ENCODE measurements around the gene CRK.
"Not testable (repeated sequence)": the region's sequence is repeated elsewhere in the genome, so short reads cannot be mapped to it uniquely, and the experiment has no call there.

CRK gene

DNA sequence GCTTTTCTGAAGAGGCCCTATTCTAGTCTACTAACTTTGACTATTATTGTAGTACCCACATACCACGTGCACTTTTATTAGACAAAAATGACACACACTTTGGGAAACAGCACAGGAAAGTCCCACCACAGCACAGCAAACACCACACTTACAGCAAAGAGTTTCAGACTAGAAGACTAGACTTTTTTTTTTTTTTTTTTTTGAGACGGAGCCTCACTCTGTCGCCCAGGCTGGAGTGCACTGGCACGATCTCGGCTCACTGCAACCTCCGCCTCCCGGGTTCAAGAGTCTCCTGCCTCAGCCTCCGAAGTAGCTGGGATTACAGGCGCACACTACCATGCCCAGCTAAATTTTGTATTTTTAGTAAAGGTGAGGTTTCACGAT lies 76.1 kb downstream of the CRK start:
- peaks cover 51% of the 10 kb centered on the region for H3K4me1 Mint-ChIP-seq
- H3K4me3 Mint-ChIP-seq: peak overlapping the region in 1 of 3 experiments; percentile 11
- H3K36me3 Mint-ChIP-seq (ENCODE audit: low read depth): peaks cover 22% of the 10 kb centered on the region
- no peaks in the 10 kb centered on the region for H3K27me3 Mint-ChIP-seq (ENCODE audit: low read depth)
- H3K9me3 Mint-ChIP-seq: no peaks in the 10 kb centered on the region
- TF ChIP-seq, protein P1, sequence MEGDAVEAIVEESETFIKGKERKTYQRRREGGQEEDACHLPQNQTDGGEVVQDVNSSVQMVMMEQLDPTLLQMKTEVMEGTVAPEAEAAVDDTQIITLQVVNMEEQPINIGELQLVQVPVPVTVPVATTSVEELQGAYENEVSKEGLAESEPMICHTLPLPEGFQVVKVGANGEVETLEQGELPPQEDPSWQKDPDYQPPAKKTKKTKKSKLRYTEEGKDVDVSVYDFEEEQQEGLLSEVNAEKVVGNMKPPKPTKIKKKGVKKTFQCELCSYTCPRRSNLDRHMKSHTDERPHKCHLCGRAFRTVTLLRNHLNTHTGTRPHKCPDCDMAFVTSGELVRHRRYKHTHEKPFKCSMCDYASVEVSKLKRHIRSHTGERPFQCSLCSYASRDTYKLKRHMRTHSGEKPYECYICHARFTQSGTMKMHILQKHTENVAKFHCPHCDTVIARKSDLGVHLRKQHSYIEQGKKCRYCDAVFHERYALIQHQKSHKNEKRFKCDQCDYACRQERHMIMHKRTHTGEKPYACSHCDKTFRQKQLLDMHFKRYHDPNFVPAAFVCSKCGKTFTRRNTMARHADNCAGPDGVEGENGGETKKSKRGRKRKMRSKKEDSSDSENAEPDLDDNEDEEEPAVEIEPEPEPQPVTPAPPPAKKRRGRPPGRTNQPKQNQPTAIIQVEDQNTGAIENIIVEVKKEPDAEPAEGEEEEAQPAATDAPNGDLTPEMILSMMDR (IDR thresholded peaks at IDR 0.05; ENCODE audit: unreplicated experiment in 3 of 3): no peak
- H3K27ac Mint-ChIP-seq: peak overlapping the region in 2 of 3 experiments; percentile 48 to 50

DNA sequence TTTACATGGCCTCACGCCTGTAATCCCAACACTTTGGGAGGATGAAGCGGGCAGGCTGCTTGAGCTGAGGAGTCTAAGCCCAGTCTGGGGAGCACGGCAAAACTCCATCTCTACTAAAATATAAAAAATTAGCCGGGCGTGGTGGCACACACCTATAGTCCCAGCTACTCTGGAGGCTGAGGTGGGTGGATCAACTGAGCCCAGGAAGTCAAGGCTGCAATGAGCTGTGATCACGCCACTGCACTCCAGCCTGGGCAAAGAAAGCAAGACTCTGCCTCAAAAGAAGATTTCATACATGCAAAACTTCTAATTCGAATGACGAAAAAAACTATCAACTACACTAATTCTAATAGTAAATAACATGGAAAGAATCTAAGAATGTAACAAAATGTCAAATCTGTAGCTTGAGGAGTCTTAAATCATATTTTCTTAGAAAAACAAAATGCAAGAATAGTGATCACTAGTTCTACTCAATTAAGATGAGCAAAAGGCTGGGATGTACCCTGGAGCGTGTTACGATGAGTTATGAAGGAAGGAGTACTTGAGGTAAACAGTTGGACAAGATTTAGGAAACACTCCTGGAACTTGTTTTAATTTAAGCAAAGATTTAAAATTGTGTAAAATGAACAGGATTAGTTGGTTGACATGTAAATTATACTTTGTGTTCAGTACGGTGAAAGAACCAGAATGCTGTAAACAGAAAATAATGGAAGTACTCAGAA lies 76.7 kb downstream of the CRK start:
- Mint-ChIP-seq H3K4me1 (peaks cover 56% of the 10 kb centered on the region), H3K4me3 (no peak overlapping the region), H3K36me3 (ENCODE audit: low read depth) (peaks cover 26% of the 10 kb centered on the region), H3K27ac (peak overlapping the region; percentile 20 to 50 (median 48)), H3K27me3 (ENCODE audit: low read depth) (no peaks in the 10 kb centered on the region), H3K9me3 (no peaks in the 10 kb centered on the region)
- TF ChIP-seq, protein P1 (IDR thresholded peaks at IDR 0.05; ENCODE audit: unreplicated experiment in 3 of 3): no peak

DNA sequence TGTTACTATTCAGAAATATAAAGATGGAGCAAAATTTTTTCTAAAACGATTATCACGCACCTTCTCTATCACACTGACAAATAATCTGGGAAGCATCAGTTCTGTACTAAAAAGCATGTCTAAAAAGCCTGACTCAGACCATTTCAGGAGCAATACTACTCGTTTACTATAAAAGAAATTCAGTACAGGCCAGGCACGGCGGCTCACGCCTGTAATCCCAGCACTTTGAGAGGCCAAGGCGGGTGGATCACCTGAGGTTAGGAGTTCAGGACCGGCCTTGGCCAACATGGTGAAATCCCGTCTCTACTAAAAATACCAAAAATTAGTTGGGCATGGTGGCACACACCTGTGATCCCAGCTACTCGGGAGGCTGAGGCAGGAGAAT lies 77.6 kb downstream of the CRK start:
- not testable (repeated sequence) for H3K27me3 Mint-ChIP-seq (ENCODE audit: low read depth); H3K4me3 Mint-ChIP-seq; H3K9me3 Mint-ChIP-seq
- peaks cover 58% of the 10 kb centered on the region for H3K4me1 Mint-ChIP-seq
- peak overlapping the region in 1 of 3 experiments; percentile 15 for H3K27ac Mint-ChIP-seq
- peaks cover 27% of the 10 kb centered on the region for H3K36me3 Mint-ChIP-seq (ENCODE audit: low read depth)

DNA sequence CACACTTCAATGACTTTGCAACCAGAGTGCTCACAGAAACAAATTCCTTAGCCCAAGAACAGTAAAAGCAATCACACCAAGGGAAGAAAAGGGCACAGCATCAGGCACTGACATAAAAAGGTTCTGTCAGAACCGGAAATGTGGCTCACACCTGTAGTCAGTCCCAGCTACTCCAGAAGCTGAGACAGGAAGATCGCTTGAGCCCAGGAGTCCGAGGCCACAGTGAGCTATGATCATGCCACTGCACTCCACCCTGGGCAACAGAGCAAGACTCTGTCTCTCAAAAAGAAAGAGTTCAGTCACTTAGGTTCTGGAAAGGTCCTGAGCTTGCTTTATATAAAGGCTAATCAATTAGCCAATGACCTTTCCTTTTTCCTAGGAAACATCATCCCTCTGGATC lies 78.7 kb downstream of the CRK start:
- H3K36me3 Mint-ChIP-seq (ENCODE audit: low read depth): peaks cover 34% of the 10 kb centered on the region
- TF ChIP-seq, protein P1 (IDR thresholded peaks at IDR 0.05; ENCODE audit: unreplicated experiment in 3 of 3): no peak

DNA sequence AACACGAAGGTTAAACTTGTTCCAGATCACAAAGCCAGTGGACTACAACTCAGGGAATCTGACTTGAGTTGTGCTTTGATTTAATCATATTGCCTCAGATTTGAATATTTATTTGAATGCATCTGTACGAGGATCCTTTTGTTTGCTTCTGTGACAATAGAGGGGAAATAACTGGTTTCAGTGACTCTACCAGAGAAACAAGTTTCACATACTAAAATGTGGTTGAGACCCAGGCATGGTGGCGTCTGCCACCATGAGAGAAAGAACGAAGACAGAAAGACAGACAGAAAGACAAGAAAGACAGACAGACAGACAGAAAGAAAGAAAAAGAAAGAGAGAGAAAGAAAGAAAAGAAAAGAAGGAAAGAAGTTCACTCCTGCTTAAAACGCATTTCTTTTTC lies 80.0 kb downstream of the CRK start:
- Mint-ChIP-seq H3K4me3 (no peak overlapping the region), H3K4me1 (peaks cover 63% of the 10 kb centered on the region), H3K27me3 (ENCODE audit: low read depth) (no peaks in the 10 kb centered on the region), H3K36me3 (ENCODE audit: low read depth) (peaks cover 34% of the 10 kb centered on the region), H3K27ac (peak overlapping the region; percentile 35 to 74 (median 52)), H3K9me3 (no peaks in the 10 kb centered on the region)
- TF ChIP-seq, protein P1 (IDR thresholded peaks at IDR 0.05; ENCODE audit: unreplicated experiment in 3 of 3): no peak

More for the DNA sequence above, 78.7 kb downstream of the CRK start:
- Mint-ChIP-seq H3K4me3 (no peak overlapping the region), H3K4me1 (peaks cover 60% of the 10 kb centered on the region), H3K9me3 (no peaks in the 10 kb centered on the region), H3K27me3 (ENCODE audit: low read depth) (no peaks in the 10 kb centered on the region), H3K27ac (peak overlapping the region in 1 of 3 experiments; percentile 41)

DNA sequence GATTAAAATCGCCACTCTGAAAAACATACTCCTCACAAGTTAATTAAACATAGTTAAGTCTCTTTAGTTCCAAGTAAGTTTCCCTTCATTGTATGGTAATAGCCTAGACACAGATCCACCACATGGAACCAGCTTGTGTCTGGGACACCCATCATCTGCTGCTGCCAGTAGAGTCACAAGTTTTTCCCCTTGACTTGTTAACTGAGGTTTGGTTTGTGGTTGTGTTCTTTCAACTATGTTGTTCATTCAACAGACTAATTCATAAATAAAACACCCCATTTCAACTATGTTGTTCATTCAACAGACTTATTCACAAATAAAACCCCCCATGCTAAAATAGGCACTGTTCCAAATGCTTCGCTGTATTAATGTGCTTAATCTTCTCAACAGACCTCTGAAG lies 80.4 kb downstream of the CRK start:
- Mint-ChIP-seq H3K27me3 (ENCODE audit: low read depth) (no peaks in the 10 kb centered on the region), H3K4me3 (no peak overlapping the region), H3K36me3 (ENCODE audit: low read depth) (peaks cover 34% of the 10 kb centered on the region), H3K9me3 (no peaks in the 10 kb centered on the region), H3K27ac (peak overlapping the region in 2 of 3 experiments; percentile 35 to 52), H3K4me1 (peaks cover 60% of the 10 kb centered on the region)
- TF ChIP-seq, protein P1 (IDR thresholded peaks at IDR 0.05; ENCODE audit: unreplicated experiment in 3 of 3): no peak
